Keratinocyte (primary cell): ENCODE measurements around the gene SPIN1.

ENCODE experiments used
- CTCF ChIP-seq, 3 experiments: IDR thresholded peaks in 1 of 3; conservative IDR thresholded peaks in 1 of 3; optimal IDR thresholded peaks in 1 of 3; 2 replicates in 2 of 3; 3 replicates in 1 of 3; pipeline versions ENCODE3 to v1.5.1; 2011; ENCODE audit warnings: low read length in 3 of 3, mild to moderate bottlenecking in 3 of 3, moderate library complexity in 2 of 3, control low read depth in 1 of 3, inconsistent platforms in 1 of 3; ENCODE audit not compliant: insufficient read depth in 2 of 3; ENCODE audit errors: extremely low read depth in 1 of 3
- EZH2 ChIP-seq: IDR thresholded peaks from one replicate; pipeline ENCODE4 v1.6.1; 2012; ENCODE audit warnings: inconsistent platforms, mild to moderate bottlenecking, low read length, moderate library complexity

GRCh38 chr9:88478246-88478645, 90.0 kb downstream of the SPIN1 start:
- TF ChIP-seq CTCF (optimal IDR thresholded peaks at IDR 0.05 in 1 of 3, IDR thresholded peaks at IDR 0.05 in 1 of 3, conservative IDR thresholded peaks at IDR 0.05 in 1 of 3; ENCODE audit: extremely low read depth in 1 of 3, insufficient read depth in 2 of 3, low read length in 3 of 3) (no peak), EZH2 (no peak)
